ENCODE measurements around the gene KCNIP4.

The KCNIP4 gene

DNA sequence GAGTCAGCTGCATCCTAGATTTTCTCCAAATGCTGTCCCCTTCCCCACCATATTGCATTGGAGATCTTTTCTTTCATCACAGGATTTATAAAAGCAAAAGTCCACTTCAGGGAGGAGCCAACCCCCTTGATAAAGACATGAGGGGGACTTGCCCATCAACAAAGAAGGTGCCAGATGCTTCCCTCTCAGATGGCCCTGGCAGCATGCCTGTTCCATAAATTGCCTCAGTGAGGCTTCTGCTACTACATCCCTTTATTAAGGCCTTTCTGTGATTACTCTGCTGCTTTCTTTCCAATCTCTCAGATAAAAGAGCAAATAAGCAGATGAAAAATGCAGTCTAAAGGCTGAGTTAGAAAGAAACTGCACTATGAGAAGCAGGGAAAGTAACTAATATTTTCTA, 736.7 kb downstream of the KCNIP4 start:
- H3K36me3 ChIP-seq (ENCODE audit: control insufficient read depth, insufficient read depth, low read length) = no peaks in the 10 kb centered on the region

DNA sequence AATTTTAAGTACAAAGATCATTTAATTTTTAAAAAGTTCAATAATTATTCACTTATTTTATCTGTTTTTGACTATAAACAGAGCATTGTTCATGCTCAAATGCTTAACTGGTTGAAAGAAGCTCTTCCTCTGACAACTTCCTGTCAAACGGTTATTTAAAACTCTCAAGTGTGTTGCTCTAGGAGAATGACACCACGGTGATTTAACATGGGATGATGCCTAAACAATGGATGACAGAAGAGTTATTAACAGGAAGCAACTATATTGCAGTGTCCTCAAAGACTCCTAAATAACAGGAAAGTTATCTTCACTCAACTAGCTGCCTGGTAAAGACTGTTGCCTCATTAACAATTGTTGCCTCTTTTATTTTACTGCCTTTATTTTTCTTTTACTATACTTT, 738.7 kb downstream of the KCNIP4 start:
- Histone ChIP-seq H3K9ac (ENCODE audit: low read length) (no peak overlapping the region), H3K27me3 (ENCODE audit: control insufficient read depth, insufficient read depth, low read length) (no peaks in the 10 kb centered on the region), H3K4me1 (ENCODE audit: control insufficient read depth, insufficient read depth, low read length) (no peaks in the 10 kb centered on the region)

More for the DNA sequence above, 736.7 kb downstream of the KCNIP4 start:
- Histone ChIP-seq H3K4me1 (ENCODE audit: control insufficient read depth, insufficient read depth, low read length) (no peaks in the 10 kb centered on the region), H3K4me3 (ENCODE audit: low read length) (no peak overlapping the region), H3K9me3 (ENCODE audit: control insufficient read depth, low read length) (no peaks in the 10 kb centered on the region), H3K9ac (ENCODE audit: low read length) (no peak overlapping the region), H3K27me3 (ENCODE audit: control insufficient read depth, insufficient read depth, low read length) (no peaks in the 10 kb centered on the region)

DNA sequence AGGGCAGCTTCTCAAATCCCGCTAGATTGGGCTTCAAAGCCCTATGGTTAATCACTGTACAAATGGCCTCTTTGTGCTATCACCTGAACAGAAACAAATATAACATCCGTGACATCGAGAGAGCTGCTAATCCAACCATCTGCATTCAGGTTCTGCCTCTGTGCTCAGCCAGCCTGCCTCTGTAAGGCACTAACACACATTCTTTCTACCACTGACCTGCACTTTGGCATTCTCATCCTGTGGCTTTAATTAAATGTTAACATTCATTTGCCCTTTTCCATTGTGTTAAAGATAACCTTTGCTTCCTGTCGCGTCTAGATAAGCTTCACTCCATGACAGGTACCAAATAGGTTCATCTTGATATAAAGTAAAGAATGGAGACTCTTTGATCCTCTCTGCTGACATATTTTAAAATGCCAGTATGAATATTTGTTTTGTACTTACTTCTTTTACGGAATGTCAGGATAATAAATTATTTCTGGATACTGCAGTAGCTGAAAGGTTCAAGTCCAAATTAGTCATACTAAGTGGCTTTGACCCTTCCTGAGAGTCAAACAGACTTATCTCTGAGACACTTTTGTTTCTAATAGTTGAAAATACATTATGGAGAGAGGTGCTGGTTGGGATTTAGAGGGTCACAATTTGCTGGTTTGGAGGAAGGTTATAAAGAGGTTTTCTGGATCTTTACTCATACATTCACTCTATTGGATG, 742.6 kb downstream of the KCNIP4 start:
- H3K9me3 ChIP-seq (ENCODE audit: control insufficient read depth, low read length) = no peaks in the 10 kb centered on the region
- H3K9ac ChIP-seq (ENCODE audit: low read length) = no peak overlapping the region
- H3K4me3 ChIP-seq (ENCODE audit: low read length) = no peak overlapping the region
- H3K27me3 ChIP-seq (ENCODE audit: control insufficient read depth, insufficient read depth, low read length) = no peaks in the 10 kb centered on the region
- no peaks in the 10 kb centered on the region for H3K4me1 ChIP-seq (ENCODE audit: control insufficient read depth, insufficient read depth, low read length)
- no peaks in the 10 kb centered on the region for H3K36me3 ChIP-seq (ENCODE audit: control insufficient read depth, insufficient read depth, low read length)

More for the DNA sequence above, 738.7 kb downstream of the KCNIP4 start:
- Histone ChIP-seq H3K36me3 (ENCODE audit: control insufficient read depth, insufficient read depth, low read length) (no peaks in the 10 kb centered on the region), H3K9me3 (ENCODE audit: control insufficient read depth, low read length) (no peaks in the 10 kb centered on the region), H3K4me3 (ENCODE audit: low read length) (no peak overlapping the region)

DNA sequence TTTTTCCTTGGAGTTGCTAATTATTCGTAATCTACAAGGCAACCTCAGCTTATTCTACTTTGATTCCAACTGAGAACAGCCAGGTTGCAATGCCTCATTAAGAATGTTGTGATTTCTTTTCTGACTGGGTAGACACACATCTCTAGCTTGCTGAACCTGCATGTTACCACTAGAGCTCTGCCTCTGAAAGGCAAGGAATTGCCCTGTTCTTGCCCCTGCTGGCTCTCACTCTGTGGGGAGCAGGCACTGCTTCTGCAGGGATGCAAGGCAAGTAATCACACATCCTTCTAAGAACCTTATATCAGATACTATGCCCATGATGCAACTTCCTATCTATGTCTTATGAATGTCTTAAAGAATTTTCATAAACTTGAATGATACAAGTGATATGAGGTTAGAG, 745.2 kb downstream of the KCNIP4 start:
- no peak overlapping the region for H3K9ac ChIP-seq (ENCODE audit: low read length)
- H3K27me3 ChIP-seq (ENCODE audit: control insufficient read depth, insufficient read depth, low read length) = no peaks in the 10 kb centered on the region
- no peaks in the 10 kb centered on the region for H3K36me3 ChIP-seq (ENCODE audit: control insufficient read depth, insufficient read depth, low read length)
- no peak overlapping the region for H3K4me3 ChIP-seq (ENCODE audit: low read length)
- no peaks in the 10 kb centered on the region for H3K9me3 ChIP-seq (ENCODE audit: control insufficient read depth, low read length)
- no peaks in the 10 kb centered on the region for H3K4me1 ChIP-seq (ENCODE audit: control insufficient read depth, insufficient read depth, low read length)

DNA sequence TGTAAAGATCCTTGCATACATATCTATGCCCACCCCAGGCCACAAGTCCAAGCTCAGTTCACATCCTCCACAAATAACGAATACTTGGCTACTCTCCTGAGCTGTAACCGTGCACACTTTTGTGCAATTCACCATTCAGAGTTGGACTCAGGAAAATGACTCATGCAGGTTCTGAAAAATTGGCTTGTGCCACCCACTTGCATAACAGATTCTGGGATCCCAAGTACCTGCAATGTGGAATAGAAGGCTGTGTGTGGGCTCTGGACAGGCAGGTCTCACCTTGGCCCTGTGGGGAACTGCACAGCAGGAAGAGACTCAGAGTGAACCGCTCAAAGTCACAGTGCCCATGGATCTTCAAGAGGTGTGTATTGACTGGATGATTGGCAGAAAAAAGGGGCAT, 745.6 kb downstream of the KCNIP4 start:
- Histone ChIP-seq H3K9me3 (ENCODE audit: control insufficient read depth, low read length) (no peaks in the 10 kb centered on the region), H3K9ac (ENCODE audit: low read length) (no peak overlapping the region), H3K27me3 (ENCODE audit: control insufficient read depth, insufficient read depth, low read length) (no peaks in the 10 kb centered on the region), H3K36me3 (ENCODE audit: control insufficient read depth, insufficient read depth, low read length) (no peaks in the 10 kb centered on the region), H3K4me1 (ENCODE audit: control insufficient read depth, insufficient read depth, low read length) (no peaks in the 10 kb centered on the region), H3K4me3 (ENCODE audit: low read length) (no peak overlapping the region)

DNA sequence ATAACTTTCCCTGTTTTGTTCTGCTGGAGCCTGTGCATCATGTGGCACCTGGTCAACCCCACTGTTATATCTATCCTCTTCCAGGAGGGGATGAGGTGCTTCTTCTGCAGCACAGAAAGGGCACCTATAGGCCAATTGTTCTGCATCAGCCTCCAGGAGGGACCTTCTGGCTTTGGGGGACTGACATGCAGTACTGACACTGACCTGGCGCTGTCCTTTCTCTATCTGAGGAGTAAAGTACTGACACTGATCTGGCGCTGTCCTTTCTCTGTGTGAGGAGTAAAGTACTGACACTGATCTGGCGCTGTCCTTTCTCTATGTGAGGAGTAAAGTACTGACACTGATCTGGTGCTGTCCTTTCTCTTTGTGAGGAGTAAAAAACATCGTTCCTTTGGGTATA, 749.9 kb downstream of the KCNIP4 start:
- no peaks in the 10 kb centered on the region for H3K36me3 ChIP-seq (ENCODE audit: control insufficient read depth, insufficient read depth, low read length)
- H3K4me1 ChIP-seq (ENCODE audit: control insufficient read depth, insufficient read depth, low read length) = no peaks in the 10 kb centered on the region
- no peaks in the 10 kb centered on the region for H3K9me3 ChIP-seq (ENCODE audit: control insufficient read depth, low read length)
- no peak overlapping the region for H3K9ac ChIP-seq (ENCODE audit: low read length)
- no peaks in the 10 kb centered on the region for H3K27me3 ChIP-seq (ENCODE audit: control insufficient read depth, insufficient read depth, low read length)
- H3K4me3 ChIP-seq (ENCODE audit: low read length) = no peak overlapping the region

DNA sequence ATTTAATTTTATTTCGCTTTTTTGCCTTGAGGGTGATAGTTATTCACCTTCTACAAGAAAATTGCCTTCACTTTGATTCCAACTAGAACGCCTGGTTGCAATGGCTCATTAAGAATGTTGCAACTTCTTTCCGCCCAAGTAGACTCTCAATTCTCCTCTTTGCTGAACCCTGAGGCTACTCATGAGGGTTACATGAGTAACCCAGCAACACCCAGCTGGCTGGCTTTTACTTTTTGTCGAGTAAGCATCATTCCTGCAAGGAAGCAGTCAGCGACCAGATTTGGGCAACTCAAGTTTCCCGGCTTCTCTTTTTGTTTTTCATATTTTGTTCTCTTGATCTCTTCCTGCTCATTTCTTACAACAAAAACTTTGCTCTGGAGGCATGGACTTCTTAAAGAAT, 752.9 kb downstream of the KCNIP4 start:
- H3K9ac ChIP-seq (ENCODE audit: low read length) = no peak overlapping the region
- H3K4me3 ChIP-seq (ENCODE audit: low read length) = no peak overlapping the region
- no peaks in the 10 kb centered on the region for H3K9me3 ChIP-seq (ENCODE audit: control insufficient read depth, low read length)
- no peaks in the 10 kb centered on the region for H3K27me3 ChIP-seq (ENCODE audit: control insufficient read depth, insufficient read depth, low read length)
- H3K36me3 ChIP-seq (ENCODE audit: control insufficient read depth, insufficient read depth, low read length) = no peaks in the 10 kb centered on the region
- H3K4me1 ChIP-seq (ENCODE audit: control insufficient read depth, insufficient read depth, low read length) = no peaks in the 10 kb centered on the region

DNA sequence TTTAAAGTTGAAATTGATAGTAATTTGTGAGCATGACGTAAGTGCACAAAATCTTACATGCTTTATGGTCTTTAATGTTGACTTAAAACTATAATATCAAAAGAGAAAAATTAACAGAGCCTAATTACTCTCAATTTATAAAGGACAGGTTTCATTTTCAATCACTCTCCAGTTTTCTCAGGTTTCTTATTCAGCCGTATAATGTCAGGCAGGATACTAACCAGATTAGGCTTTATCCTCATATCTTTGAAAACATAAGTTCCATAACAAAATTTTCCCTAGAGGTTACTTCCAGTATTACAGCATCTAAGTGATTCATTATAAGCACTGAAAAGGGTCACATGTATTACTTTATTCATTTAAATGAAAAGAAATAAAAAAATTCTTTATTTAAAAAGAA, 756.2 kb downstream of the KCNIP4 start:
- Histone ChIP-seq H3K4me1 (ENCODE audit: control insufficient read depth, insufficient read depth, low read length) (no peaks in the 10 kb centered on the region), H3K27me3 (ENCODE audit: control insufficient read depth, insufficient read depth, low read length) (no peaks in the 10 kb centered on the region), H3K4me3 (ENCODE audit: low read length) (no peak overlapping the region), H3K9ac (ENCODE audit: low read length) (no peak overlapping the region), H3K9me3 (ENCODE audit: control insufficient read depth, low read length) (no peaks in the 10 kb centered on the region), H3K36me3 (ENCODE audit: control insufficient read depth, insufficient read depth, low read length) (no peaks in the 10 kb centered on the region)

DNA sequence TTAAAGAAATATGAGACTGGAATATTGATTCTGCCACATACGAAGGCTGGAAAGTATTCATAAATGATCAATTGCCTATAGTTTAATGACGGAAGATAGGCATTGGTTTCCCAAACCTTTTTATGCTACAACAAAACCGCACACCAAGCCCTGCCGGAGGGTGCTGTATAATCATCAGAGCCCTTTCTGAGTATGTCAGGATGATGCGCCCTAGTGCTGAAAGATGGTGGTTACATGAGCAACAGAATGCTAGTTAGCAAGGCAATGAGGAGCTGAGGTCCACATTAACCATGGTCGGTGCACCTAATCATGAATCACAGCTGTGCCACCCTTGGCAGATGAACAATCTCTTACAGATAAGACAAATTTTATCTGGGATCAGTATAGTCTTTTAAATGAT, 757.3 kb downstream of the KCNIP4 start:
- no peaks in the 10 kb centered on the region for H3K4me1 ChIP-seq (ENCODE audit: control insufficient read depth, insufficient read depth, low read length)
- no peak overlapping the region for H3K4me3 ChIP-seq (ENCODE audit: low read length)
- H3K36me3 ChIP-seq (ENCODE audit: control insufficient read depth, insufficient read depth, low read length) = no peaks in the 10 kb centered on the region
- no peak overlapping the region for H3K9ac ChIP-seq (ENCODE audit: low read length)
- no peaks in the 10 kb centered on the region for H3K27me3 ChIP-seq (ENCODE audit: control insufficient read depth, insufficient read depth, low read length)
- H3K9me3 ChIP-seq (ENCODE audit: control insufficient read depth, low read length) = no peaks in the 10 kb centered on the region

DNA sequence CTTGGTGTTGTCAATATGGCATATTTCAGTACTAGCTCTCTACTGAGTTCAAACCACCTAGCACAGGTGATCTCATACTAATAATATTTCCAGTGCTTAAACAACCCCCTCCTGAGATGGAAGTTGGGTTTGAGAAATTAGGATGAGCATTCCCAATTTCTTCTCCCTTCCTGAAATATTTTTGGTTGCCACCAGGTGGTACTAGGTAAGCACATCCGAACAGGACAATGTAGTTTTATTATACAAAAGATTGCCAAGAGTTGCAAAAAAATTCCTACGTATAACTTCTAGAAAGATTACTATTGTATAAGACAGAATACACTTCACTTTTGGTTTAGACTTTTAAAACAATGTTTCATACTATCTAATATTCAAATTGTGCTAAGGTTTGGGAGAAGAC, 763.8 kb downstream of the KCNIP4 start:
- Histone ChIP-seq H3K9ac (ENCODE audit: low read length) (no peak overlapping the region), H3K4me3 (ENCODE audit: low read length) (no peak overlapping the region), H3K4me1 (ENCODE audit: control insufficient read depth, insufficient read depth, low read length) (no peaks in the 10 kb centered on the region), H3K36me3 (ENCODE audit: control insufficient read depth, insufficient read depth, low read length) (no peaks in the 10 kb centered on the region), H3K9me3 (ENCODE audit: control insufficient read depth, low read length) (no peaks in the 10 kb centered on the region), H3K27me3 (ENCODE audit: control insufficient read depth, insufficient read depth, low read length) (no peaks in the 10 kb centered on the region)

DNA sequence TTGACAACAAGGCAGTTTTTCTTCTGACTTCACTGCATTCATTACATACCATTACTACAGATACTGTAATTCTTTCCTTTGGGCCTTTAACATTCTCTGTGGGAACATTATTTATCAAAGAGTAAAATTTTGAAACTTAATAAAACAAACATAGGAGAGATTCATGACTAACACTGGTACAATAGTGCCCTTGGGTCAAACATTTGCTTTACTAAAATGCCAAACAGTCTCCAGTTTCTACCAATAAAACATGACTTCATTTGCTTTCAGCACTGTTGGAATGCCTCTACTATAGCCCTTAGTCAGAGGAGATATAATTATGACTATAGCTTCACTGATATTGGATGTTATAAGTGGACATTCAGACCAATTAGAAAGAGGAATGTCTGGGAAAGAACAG, 766.9 kb downstream of the KCNIP4 start:
- Histone ChIP-seq H3K9ac (ENCODE audit: low read length) (no peak overlapping the region), H3K4me1 (ENCODE audit: control insufficient read depth, insufficient read depth, low read length) (no peaks in the 10 kb centered on the region), H3K4me3 (ENCODE audit: low read length) (no peak overlapping the region), H3K36me3 (ENCODE audit: control insufficient read depth, insufficient read depth, low read length) (no peaks in the 10 kb centered on the region), H3K9me3 (ENCODE audit: control insufficient read depth, low read length) (no peaks in the 10 kb centered on the region), H3K27me3 (ENCODE audit: control insufficient read depth, insufficient read depth, low read length) (no peaks in the 10 kb centered on the region)

DNA sequence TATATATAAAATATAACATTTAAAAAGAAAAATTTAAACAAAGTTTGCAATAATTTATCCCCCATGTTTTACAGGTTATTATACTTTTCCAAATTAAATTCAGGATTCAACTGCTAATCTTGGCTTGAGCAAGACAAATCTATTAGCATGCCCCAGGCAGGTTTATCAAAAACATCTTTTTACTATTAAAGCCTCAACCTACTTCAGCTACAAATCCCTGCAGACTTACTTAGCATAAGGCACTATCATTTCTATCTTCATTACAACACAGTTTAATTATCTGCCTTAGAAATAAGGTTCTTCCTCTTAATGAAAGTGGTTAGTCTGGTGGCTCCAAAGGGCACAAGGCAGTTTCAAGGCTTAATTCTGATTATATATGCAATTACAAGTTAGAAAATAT, 770.7 kb downstream of the KCNIP4 start:
- Histone ChIP-seq H3K36me3 (ENCODE audit: control insufficient read depth, insufficient read depth, low read length) (no peaks in the 10 kb centered on the region), H3K27me3 (ENCODE audit: control insufficient read depth, insufficient read depth, low read length) (no peaks in the 10 kb centered on the region), H3K9me3 (ENCODE audit: control insufficient read depth, low read length) (no peaks in the 10 kb centered on the region), H3K4me3 (ENCODE audit: low read length) (no peak overlapping the region), H3K4me1 (ENCODE audit: control insufficient read depth, insufficient read depth, low read length) (no peaks in the 10 kb centered on the region), H3K9ac (ENCODE audit: low read length) (no peak overlapping the region)

DNA sequence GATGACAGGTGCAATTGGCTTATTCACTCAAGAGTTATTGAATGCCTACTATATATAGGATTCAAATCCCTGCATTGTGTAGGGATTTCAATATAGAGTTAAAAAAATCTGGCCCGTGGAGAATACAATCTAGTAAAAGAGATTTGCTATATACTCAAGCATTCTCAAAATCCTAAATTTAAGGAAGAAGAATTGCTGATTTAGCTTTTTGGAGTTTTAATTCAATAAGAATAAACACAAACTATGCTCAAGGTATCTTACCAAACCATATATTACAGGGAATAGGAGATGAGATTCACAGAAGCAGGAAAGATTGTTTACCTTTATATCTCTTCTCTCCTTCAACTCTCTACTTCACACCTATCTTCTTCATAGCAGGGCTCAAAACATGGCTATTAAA, 771.5 kb downstream of the KCNIP4 start:
- Histone ChIP-seq H3K4me1 (ENCODE audit: control insufficient read depth, insufficient read depth, low read length) (no peaks in the 10 kb centered on the region), H3K9me3 (ENCODE audit: control insufficient read depth, low read length) (no peaks in the 10 kb centered on the region), H3K4me3 (ENCODE audit: low read length) (no peak overlapping the region), H3K27me3 (ENCODE audit: control insufficient read depth, insufficient read depth, low read length) (no peaks in the 10 kb centered on the region), H3K9ac (ENCODE audit: low read length) (no peak overlapping the region), H3K36me3 (ENCODE audit: control insufficient read depth, insufficient read depth, low read length) (no peaks in the 10 kb centered on the region)

Measured in mucosa of stomach (tissue), 1 donor.